Rectal smooth muscle tissue (tissue), 1 donor: ENCODE measurements around the gene CHCT1.
"Not testable (repeated sequence)": the region's sequence is repeated elsewhere in the genome, so short reads cannot be mapped to it uniquely, and the experiment has no call there.

Source experiments
- H3K27ac ChIP-seq: one replicate; pipeline ENCODE4 v1.7.0; 2013; ENCODE audit warnings: low read depth, low read length, inconsistent platforms
- H3K27me3 ChIP-seq: one replicate; pipeline ENCODE4 v1.7.0; 2013; ENCODE audit warnings: low read length; ENCODE audit not compliant: control insufficient read depth, insufficient read depth
- H3K36me3 ChIP-seq: one replicate; pipeline ENCODE4 v1.7.0; 2013; ENCODE audit warnings: low read length; ENCODE audit not compliant: control insufficient read depth, insufficient read depth
- H3K4me1 ChIP-seq: one replicate; pipeline ENCODE4 v1.7.0; 2013; ENCODE audit warnings: low read length; ENCODE audit not compliant: control insufficient read depth, insufficient read depth
- H3K4me3 ChIP-seq: one replicate; pipeline ENCODE4 v1.7.0; 2013; ENCODE audit warnings: low read length
- H3K9ac ChIP-seq: one replicate; pipeline ENCODE4 v1.7.0; 2013; ENCODE audit warnings: low read length

The CHCT1 gene

GRCh38 chr17:60433021-60433997 is 11.0 kb downstream of the CHCT1 start:
- not testable (repeated sequence) for H3K4me1 ChIP-seq, H3K4me3 ChIP-seq, H3K27me3 ChIP-seq, H3K36me3 ChIP-seq, H3K9ac ChIP-seq, H3K27ac ChIP-seq

DNA sequence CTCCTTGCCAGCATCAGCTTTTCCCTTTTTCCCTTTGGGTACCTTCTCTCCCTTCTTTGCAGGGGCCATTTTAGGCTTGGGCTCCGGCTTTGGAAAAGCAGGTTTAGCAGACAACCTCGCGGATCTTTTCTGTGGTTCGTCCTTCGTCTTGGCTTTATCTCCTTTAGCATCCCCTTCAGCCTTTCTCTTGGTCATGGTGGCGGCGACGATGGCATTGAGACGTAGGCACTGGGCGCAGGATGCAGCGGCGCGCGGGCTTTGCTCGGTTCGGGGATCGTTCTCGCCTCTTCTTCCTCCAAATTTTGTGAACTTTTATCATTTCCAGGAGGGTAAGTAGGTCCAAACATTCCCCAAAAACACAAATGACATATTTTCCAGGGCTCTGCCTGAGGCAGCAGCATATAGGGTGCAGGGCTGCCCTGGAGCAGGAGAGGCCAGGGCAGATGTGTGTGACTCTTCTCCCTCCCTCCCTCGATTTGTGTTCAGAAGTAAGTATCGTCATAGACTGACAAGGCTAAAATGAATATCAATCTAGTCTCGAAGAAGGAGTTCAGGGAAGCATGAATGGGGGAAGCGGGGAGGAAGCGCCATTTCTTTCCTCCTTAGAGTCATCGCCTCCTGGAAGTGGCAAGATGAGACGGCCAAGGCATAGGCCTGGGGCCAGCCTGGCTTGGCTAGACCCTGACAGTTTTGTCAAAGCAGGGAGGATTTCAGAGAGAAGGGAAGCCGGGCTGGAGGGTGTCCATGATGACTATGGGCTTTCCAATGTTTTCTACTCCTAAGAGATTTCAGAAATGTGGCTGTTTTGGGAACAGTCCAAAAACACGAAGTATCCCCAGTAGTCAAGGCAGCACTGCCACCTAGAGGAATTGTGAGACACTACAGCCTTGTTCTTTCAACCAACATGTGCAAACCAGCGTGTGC is 13.2 kb downstream of the CHCT1 start:
- Histone ChIP-seq H3K9ac (no peak overlapping the region), H3K36me3 (no peaks in the 10 kb centered on the region), H3K4me3 (no peak overlapping the region), H3K27me3 (no peaks in the 10 kb centered on the region), H3K27ac (no peak overlapping the region), H3K4me1 (peaks cover 2% of the 10 kb centered on the region)

DNA sequence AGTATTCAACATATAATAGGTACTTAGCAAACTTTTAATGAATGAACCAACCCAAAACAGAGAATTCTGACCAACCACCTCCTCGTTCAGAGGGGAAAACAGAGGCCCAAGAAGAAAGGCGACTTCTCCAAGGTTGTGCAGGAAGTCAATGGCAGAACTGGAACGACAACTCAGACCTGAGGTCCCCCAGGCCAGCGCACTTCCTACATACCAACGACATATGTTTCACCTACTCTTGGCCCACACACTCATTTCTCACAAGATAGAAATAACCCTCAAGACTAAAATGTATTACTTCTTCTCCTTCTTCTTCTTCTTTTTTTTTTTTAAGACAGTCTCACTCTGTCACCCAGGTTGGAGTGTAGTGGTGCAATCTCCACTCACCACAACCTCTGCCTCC is 14.4 kb downstream of the CHCT1 start:
- no peak overlapping the region for H3K9ac ChIP-seq
- no peaks in the 10 kb centered on the region for H3K27me3 ChIP-seq
- H3K36me3 ChIP-seq: no peaks in the 10 kb centered on the region
- H3K27ac ChIP-seq: no peak overlapping the region
- peaks cover 2% of the 10 kb centered on the region for H3K4me1 ChIP-seq
- no peak overlapping the region for H3K4me3 ChIP-seq

- peaks cover 8% of the 10 kb centered on the region for H3K4me1 ChIP-seq
- H3K9ac ChIP-seq: no peak overlapping the region
- H3K4me3 ChIP-seq: no peak overlapping the region
- no peaks in the 10 kb centered on the region for H3K36me3 ChIP-seq
- H3K27me3 ChIP-seq: no peaks in the 10 kb centered on the region
- H3K27ac ChIP-seq: no peak overlapping the region
These were observed 17.2 kb downstream of the CHCT1 start for GRCh38 chr17:60439501-60439900.

DNA sequence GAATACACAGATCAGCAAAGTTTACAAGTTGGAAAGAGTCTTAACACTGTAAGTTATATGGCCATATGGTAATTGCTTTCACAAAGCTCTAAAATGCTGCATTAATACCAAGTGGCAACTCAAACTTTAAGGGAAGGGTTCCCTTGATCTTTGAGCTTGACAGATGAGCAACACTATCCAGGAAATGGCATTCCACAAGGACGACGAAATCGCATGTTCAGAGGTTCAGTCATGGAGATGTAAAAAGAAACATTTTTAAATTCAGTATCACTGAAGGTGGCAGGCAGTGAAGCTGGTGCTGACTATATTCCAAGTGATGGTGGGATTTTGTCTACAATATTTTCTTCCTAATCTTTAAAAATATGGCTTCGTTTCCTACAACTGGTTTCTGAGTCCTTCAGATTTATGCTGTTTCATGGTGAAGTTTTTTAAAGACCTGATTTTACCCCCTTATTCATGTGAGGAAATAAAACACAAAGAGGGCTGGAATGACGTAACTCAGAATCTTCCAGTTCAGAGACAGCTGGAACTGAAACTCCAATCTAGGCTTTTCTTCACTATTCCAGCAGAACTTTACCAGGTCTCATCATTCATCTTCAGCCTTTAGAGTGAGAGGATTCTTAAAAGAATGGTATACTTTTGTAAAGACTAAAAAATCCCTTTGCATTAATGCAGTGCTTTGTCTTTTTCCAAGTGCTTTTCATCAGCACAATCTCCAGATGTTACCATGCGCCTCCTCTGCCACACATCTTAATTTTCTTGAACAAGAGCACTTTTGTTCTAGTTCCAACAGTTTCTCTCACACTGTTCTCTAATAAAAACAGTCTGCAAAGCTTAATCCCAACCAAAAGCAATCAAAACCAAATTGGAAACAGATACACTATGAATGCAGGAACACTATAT is 20.2 kb downstream of the CHCT1 start:
- H3K4me3 ChIP-seq: no peak overlapping the region
- peaks cover 6% of the 10 kb centered on the region for H3K4me1 ChIP-seq
- no peaks in the 10 kb centered on the region for H3K27me3 ChIP-seq
- peaks cover 5% of the 10 kb centered on the region for H3K36me3 ChIP-seq
- no peak overlapping the region for H3K27ac ChIP-seq
- no peak overlapping the region for H3K9ac ChIP-seq

GRCh38 chr17:60443713-60444112 is 21.4 kb downstream of the CHCT1 start:
- Histone ChIP-seq H3K27ac (no peak overlapping the region), H3K36me3 (peaks cover 6% of the 10 kb centered on the region), H3K9ac (no peak overlapping the region), H3K4me1 (peaks cover 6% of the 10 kb centered on the region), H3K27me3 (no peaks in the 10 kb centered on the region), H3K4me3 (no peak overlapping the region)

DNA sequence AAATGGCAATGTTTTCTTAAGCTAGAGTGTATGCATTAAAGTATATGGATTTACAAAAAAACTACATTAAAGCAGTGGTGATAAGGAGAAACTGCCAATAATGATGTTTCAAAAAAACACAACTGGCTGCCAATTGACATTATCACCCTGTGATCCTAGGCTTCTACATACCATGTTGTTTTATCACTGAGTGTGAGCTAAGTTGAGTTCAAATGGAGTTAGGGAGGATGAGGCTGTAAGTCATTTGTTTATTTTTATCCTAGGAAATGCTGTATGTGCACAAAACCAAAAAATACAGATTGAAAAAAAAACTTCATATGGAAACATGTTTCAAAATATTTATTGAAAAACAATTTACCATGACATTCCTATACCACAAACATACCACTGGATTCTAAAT is 22.9 kb downstream of the CHCT1 start:
- H3K4me3 ChIP-seq: no peak overlapping the region
- peaks cover 6% of the 10 kb centered on the region for H3K4me1 ChIP-seq
- H3K36me3 ChIP-seq: peaks cover 6% of the 10 kb centered on the region
- no peak overlapping the region for H3K9ac ChIP-seq
- no peak overlapping the region for H3K27ac ChIP-seq
- H3K27me3 ChIP-seq: no peaks in the 10 kb centered on the region

- H3K9ac ChIP-seq: no peak overlapping the region
- H3K27ac ChIP-seq: no peak overlapping the region
- H3K27me3 ChIP-seq: no peaks in the 10 kb centered on the region
- peaks cover 9% of the 10 kb centered on the region for H3K36me3 ChIP-seq
- peaks cover 2% of the 10 kb centered on the region for H3K4me1 ChIP-seq
- H3K4me3 ChIP-seq: no peak overlapping the region
These were observed 25.1 kb downstream of the CHCT1 start for GRCh38 chr17:60447375-60447774.

DNA sequence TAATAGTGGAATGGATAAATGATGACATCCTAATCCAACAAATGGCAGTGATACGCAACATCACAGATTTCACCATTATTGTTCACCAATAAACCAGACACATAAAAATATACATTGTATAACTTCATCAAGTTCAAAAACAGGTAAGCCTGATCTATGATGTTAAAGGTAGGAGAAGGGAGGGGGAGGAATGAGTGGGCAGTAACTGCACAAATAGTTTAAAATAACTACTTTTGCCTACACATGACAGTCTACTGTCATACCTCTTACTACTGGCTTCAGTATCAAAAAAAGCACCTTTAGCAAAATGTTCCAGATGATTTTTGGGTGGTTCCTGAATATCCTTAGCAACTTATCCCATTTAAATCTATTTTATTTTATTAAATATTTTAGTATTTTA is 28.8 kb downstream of the CHCT1 start:
- Histone ChIP-seq H3K27me3 (no peaks in the 10 kb centered on the region), H3K27ac (no peak overlapping the region), H3K36me3 (peaks cover 16% of the 10 kb centered on the region), H3K4me3 (no peak overlapping the region), H3K9ac (no peak overlapping the region), H3K4me1 (no peaks in the 10 kb centered on the region)

GRCh38 chr17:60451965-60452364 is 29.7 kb downstream of the CHCT1 start:
- H3K4me1 ChIP-seq: no peaks in the 10 kb centered on the region
- no peak overlapping the region for H3K4me3 ChIP-seq
- no peaks in the 10 kb centered on the region for H3K27me3 ChIP-seq
- H3K27ac ChIP-seq: no peak overlapping the region
- H3K9ac ChIP-seq: no peak overlapping the region
- peaks cover 14% of the 10 kb centered on the region for H3K36me3 ChIP-seq

DNA sequence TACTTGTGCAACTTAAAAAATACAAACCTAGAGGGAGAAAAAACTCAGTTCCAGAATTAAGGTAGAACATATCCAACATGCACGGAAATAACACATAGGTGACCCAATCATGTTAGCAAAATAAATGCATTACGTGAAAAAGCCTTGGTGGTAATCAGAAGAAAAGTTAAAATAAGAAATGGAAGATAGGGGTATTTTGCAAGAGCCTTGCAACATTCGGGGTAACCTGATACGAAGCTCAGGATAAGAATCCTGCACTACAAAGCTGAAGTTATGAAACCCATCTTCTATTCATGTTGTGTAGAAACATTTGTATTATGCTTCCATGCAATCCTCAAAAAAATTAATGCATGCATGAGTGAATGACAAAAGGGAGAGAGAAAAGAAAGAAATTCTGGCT is 33.1 kb downstream of the CHCT1 start:
- no peaks in the 10 kb centered on the region for H3K4me1 ChIP-seq
- no peak overlapping the region for H3K9ac ChIP-seq
- H3K36me3 ChIP-seq: peaks cover 9% of the 10 kb centered on the region
- H3K27ac ChIP-seq: no peak overlapping the region
- H3K27me3 ChIP-seq: no peaks in the 10 kb centered on the region
- H3K4me3 ChIP-seq: no peak overlapping the region

GRCh38 chr17:60457148-60457547 is 34.9 kb downstream of the CHCT1 start:
- H3K27ac ChIP-seq: no peak overlapping the region
- H3K36me3 ChIP-seq: peaks cover 11% of the 10 kb centered on the region
- H3K9ac ChIP-seq: no peak overlapping the region
- H3K4me3 ChIP-seq: no peak overlapping the region
- no peaks in the 10 kb centered on the region for H3K4me1 ChIP-seq
- no peaks in the 10 kb centered on the region for H3K27me3 ChIP-seq
